Stimulated activated memory B cell treated with anti-CD40 and anti-IgM and Interleukin-4, amounts not matched to agents 10 μg/mL and 1 μg/mL and 100 μg/mL, for 72 hours (primary cell): ENCODE data around the gene BTNL8.

ENCODE experiments used
- ATAC-seq: fragments of 150-1000 bp; cut with Tn5 transposase; 2 replicates; pipeline ENCODE4 v1.10.0; 2021
- H3K27ac Mint-ChIP-seq: one replicate; pipeline ENCODE4 v1.8.0; 2022; ENCODE audit warnings: mild to moderate bottlenecking, mixed read lengths
- H3K27me3 Mint-ChIP-seq: one replicate; pipeline ENCODE4 v1.8.0; 2022; ENCODE audit warnings: mixed read lengths
- H3K36me3 Mint-ChIP-seq: one replicate; pipeline ENCODE4 v1.8.0; 2022; ENCODE audit warnings: mixed read lengths
- H3K4me1 Mint-ChIP-seq: one replicate; pipeline ENCODE4 v1.8.0; 2022; ENCODE audit warnings: mixed read lengths
- H3K4me3 Mint-ChIP-seq: one replicate; pipeline ENCODE4 v1.8.0; 2022; ENCODE audit warnings: mild to moderate bottlenecking, moderate library complexity, mixed read lengths
- H3K9me3 Mint-ChIP-seq: one replicate; pipeline ENCODE4 v1.8.0; 2022; ENCODE audit warnings: mixed read lengths

The BTNL8 gene

DNA sequence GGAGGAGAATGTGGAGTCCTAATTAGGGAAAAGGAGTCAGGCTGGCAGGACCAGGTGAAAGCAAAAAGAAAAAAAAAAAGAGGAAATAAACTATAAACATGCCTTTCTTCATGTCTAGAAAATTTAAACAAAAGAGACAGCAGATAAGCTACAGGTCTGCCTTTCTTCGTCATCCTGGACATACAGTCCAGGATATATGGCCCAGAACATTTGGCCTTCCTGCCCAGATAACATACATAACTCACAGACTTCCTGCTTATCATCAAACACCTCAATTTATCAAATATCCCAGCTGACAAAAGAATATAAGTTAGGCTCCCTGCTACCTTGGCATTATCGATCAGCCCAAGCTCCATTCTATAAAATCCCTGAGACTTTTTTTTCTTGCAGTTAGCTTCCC lies 11.2 kb downstream of the BTNL8 start:
- Mint-ChIP-seq H3K27ac (no peak overlapping the region), H3K4me3 (no peak overlapping the region), H3K36me3 (no peaks in the 10 kb centered on the region), H3K27me3 (peaks cover 39% of the 10 kb centered on the region), H3K4me1 (no peaks in the 10 kb centered on the region), H3K9me3 (no peaks in the 10 kb centered on the region)
- ATAC-seq, result no peak

- H3K9me3 Mint-ChIP-seq, result no peaks in the 10 kb centered on the region
- ATAC-seq, result no peak
- H3K4me1 Mint-ChIP-seq, result no peaks in the 10 kb centered on the region
- H3K27me3 Mint-ChIP-seq, result peaks cover 39% of the 10 kb centered on the region
- no peak overlapping the region for H3K27ac Mint-ChIP-seq
- H3K4me3 Mint-ChIP-seq, result no peak overlapping the region
- H3K36me3 Mint-ChIP-seq, result no peaks in the 10 kb centered on the region
Observed at GRCh38 chr5:180910735-180911134, 11.8 kb downstream of the BTNL8 start.

- no peak for ATAC-seq
- H3K36me3 Mint-ChIP-seq, result no peaks in the 10 kb centered on the region
- H3K4me1 Mint-ChIP-seq, result no peaks in the 10 kb centered on the region
- no peaks in the 10 kb centered on the region for H3K9me3 Mint-ChIP-seq
- H3K27me3 Mint-ChIP-seq, result peaks cover 22% of the 10 kb centered on the region
- no peak overlapping the region for H3K4me3 Mint-ChIP-seq
- H3K27ac Mint-ChIP-seq, result no peak overlapping the region
Observed at GRCh38 chr5:180914646-180915045, 15.7 kb downstream of the BTNL8 start.

DNA sequence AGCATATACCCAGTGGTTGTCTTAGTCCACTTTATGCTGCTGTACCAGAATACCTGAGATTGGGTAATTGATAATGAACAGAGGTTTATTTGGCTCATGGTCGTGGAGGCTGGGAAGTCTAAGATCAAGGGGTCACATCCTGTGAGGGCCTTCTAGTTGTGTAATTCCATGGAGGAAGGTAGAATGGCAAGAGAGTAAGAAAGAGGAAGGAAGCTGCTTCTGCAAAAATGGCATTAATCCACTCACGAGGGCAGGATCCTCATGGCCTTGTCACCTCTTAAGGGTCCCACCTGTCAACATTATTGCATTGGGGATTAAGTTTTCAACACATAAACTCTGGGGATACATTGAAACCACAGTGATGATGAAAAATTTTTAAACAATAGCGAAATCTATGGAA lies 17.0 kb downstream of the BTNL8 start:
- no peaks in the 10 kb centered on the region for H3K9me3 Mint-ChIP-seq
- H3K27ac Mint-ChIP-seq, result no peak overlapping the region
- no peaks in the 10 kb centered on the region for H3K4me1 Mint-ChIP-seq
- peaks cover 9% of the 10 kb centered on the region for H3K27me3 Mint-ChIP-seq
- no peak for ATAC-seq
- no peaks in the 10 kb centered on the region for H3K36me3 Mint-ChIP-seq
- H3K4me3 Mint-ChIP-seq, result no peak overlapping the region

DNA sequence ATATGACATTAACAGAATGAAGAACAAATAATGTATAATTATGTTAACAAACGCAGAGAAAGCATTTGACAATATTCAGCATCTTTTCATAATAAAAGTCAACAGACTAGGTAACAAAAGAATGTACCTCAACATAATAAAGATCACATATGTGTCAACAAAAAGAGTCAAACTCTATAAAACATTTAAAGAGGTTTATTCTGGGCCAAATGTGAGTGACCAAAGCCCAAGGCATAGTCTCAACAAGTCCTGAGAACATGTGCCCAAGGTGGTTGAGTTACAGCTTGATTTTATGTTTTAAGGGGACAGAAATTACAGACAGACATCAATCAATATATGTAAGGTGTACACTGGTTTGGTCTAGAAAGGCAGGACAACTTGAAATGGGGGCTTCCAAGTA lies 19.4 kb downstream of the BTNL8 start:
- no peak overlapping the region for H3K4me3 Mint-ChIP-seq
- ATAC-seq, result no peak
- H3K27ac Mint-ChIP-seq, result no peak overlapping the region
- no peaks in the 10 kb centered on the region for H3K27me3 Mint-ChIP-seq
- no peaks in the 10 kb centered on the region for H3K4me1 Mint-ChIP-seq
- no peaks in the 10 kb centered on the region for H3K36me3 Mint-ChIP-seq
- peaks cover 10% of the 10 kb centered on the region for H3K9me3 Mint-ChIP-seq

GRCh38 chr5:180920710-180921109 lies 21.8 kb downstream of the BTNL8 start:
- no peak overlapping the region for H3K27ac Mint-ChIP-seq
- no peaks in the 10 kb centered on the region for H3K36me3 Mint-ChIP-seq
- H3K4me3 Mint-ChIP-seq, result no peak overlapping the region
- ATAC-seq, result no peak
- peaks cover 17% of the 10 kb centered on the region for H3K27me3 Mint-ChIP-seq
- H3K9me3 Mint-ChIP-seq, result peaks cover 17% of the 10 kb centered on the region
- H3K4me1 Mint-ChIP-seq, result no peaks in the 10 kb centered on the region

GRCh38 chr5:180922932-180923331 lies 24.0 kb downstream of the BTNL8 start:
- Mint-ChIP-seq H3K4me3 (no peak overlapping the region), H3K36me3 (no peaks in the 10 kb centered on the region), H3K27ac (no peak overlapping the region), H3K27me3 (peaks cover 26% of the 10 kb centered on the region), H3K4me1 (no peaks in the 10 kb centered on the region), H3K9me3 (peaks cover 17% of the 10 kb centered on the region)
- ATAC-seq, result no peak

- H3K4me1 Mint-ChIP-seq, result no peaks in the 10 kb centered on the region
- peaks cover 57% of the 10 kb centered on the region for H3K27me3 Mint-ChIP-seq
- H3K27ac Mint-ChIP-seq, result no peak overlapping the region
- H3K4me3 Mint-ChIP-seq, result no peak overlapping the region
- ATAC-seq, result no peak
- peaks cover 17% of the 10 kb centered on the region for H3K9me3 Mint-ChIP-seq
- H3K36me3 Mint-ChIP-seq, result peaks cover 3% of the 10 kb centered on the region
Observed at GRCh38 chr5:180932660-180933059, 33.7 kb downstream of the BTNL8 start.

DNA sequence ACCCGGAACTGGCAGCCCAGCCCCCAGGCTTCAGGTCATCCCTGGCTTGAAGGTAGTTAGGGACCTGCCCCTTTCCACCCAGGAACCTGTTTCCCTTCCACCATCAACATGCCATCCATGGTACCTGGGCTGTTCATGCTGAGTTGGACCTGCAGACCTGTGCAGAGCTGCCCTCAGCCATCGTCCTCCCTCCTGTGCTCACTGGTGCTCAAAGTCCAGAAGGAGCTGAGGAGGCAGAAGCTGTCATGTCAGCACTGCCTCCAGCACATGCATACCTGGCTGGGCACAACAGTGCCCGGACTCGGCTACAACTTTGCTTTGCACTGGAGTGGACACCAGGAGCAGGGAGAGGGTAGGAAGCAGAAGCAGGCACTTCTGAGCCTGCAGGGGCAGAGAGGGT lies 36.2 kb downstream of the BTNL8 start:
- H3K27me3 Mint-ChIP-seq, result peaks cover 55% of the 10 kb centered on the region
- no peak overlapping the region for H3K4me3 Mint-ChIP-seq
- H3K9me3 Mint-ChIP-seq, result peaks cover 31% of the 10 kb centered on the region
- no peak overlapping the region for H3K27ac Mint-ChIP-seq
- peaks cover 14% of the 10 kb centered on the region for H3K36me3 Mint-ChIP-seq
- ATAC-seq, result no peak
- no peaks in the 10 kb centered on the region for H3K4me1 Mint-ChIP-seq

DNA sequence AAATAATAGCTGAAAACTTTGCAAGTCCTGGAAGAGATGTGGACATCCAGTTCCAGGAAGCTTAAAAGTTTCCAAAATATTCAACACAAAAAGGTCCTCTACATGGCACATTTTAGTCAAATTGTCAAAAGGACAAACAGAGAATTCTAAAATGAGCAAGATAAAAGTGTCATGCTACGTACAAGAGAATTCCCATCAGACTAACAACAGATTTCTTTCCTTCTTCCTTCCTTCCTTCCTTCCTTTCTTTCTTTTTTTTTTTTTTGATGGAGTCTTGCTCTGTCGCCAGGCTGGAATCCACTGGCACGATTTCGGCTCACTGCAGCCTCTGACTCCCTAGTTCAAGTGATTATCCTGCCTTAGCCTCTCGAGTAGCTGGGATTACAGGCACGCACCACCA lies 39.3 kb downstream of the BTNL8 start:
- no peak for ATAC-seq
- no peak overlapping the region for H3K27ac Mint-ChIP-seq
- H3K27me3 Mint-ChIP-seq, result peaks cover 71% of the 10 kb centered on the region
- H3K9me3 Mint-ChIP-seq, result peaks cover 22% of the 10 kb centered on the region
- peaks cover 14% of the 10 kb centered on the region for H3K36me3 Mint-ChIP-seq
- no peak overlapping the region for H3K4me3 Mint-ChIP-seq
- no peaks in the 10 kb centered on the region for H3K4me1 Mint-ChIP-seq

DNA sequence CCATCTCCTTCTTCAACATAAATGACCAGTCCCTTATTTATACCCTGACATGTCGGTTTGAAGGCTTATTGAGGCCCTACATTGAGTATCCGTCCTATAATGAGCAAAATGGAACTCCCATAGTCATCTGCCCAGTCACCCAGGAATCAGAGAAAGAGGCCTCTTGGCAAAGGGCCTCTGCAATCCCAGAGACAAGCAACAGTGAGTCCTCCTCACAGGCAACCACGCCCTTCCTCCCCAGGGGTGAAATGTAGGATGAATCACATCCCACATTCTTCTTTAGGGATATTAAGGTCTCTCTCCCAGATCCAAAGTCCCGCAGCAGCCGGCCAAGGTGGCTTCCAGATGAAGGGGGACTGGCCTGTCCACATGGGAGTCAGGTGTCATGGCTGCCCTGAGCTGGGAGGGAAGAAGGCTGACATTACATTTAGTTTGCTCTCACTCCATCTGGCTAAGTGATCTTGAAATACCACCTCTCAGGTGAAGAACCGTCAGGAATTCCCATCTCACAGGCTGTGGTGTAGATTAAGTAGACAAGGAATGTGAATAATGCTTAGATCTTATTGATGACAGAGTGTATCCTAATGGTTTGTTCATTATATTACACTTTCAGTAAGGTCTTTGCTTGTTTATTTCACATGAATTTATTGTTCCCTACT lies 51.5 kb downstream of the BTNL8 start:
- Mint-ChIP-seq H3K4me3 (no peak overlapping the region), H3K9me3 (no peaks in the 10 kb centered on the region), H3K27me3 (no peaks in the 10 kb centered on the region)

DNA sequence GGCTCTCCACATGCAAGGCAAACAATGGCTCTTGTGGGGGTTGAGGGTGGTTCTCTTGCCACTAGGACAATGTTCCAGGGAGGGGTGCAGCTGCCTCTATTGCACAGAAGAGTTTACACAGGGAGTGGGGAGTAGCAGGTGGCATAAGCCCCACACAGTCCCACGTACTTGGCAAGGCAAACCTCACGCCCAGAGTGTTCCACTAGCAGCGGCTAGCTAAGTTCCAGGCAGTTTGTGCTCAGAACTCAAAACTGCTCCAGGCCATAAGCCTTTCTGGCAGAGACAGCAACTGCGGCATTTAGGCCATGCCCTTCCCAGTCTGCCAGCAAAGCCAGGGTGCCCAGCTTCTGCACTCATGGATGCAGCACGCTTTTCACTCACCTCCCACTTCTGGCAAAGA lies 60.7 kb downstream of the BTNL8 start:
- no peak for ATAC-seq
- H3K4me3 Mint-ChIP-seq, result no peak overlapping the region
- H3K36me3 Mint-ChIP-seq, result no peaks in the 10 kb centered on the region
- no peak overlapping the region for H3K27ac Mint-ChIP-seq
- H3K27me3 Mint-ChIP-seq, result peaks cover 20% of the 10 kb centered on the region
- H3K9me3 Mint-ChIP-seq, result peaks cover 3% of the 10 kb centered on the region
- no peaks in the 10 kb centered on the region for H3K4me1 Mint-ChIP-seq

More for the DNA sequence above, 51.5 kb downstream of the BTNL8 start:
- Mint-ChIP-seq H3K4me1 (no peaks in the 10 kb centered on the region), H3K36me3 (no peaks in the 10 kb centered on the region), H3K27ac (no peak overlapping the region)
- ATAC-seq, result no peak

DNA sequence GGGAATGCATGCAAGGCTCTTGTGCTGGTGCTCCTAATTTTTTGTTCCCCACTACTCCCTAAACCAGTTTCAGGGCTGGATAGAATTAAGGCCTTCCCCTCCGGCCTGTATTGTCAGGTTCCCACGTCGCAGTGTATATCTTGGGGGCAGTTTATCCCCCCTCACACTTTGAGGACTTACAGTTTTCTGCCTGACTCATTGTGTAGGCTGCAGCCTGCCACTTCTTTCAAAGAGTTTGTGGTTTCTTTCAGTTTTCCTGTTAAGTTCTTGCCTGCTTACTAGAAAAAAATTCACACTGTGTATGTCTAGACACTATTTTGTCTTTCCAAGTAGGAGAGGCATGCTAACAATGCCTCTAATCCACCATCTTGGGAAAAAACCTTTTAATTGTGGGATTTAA lies 61.2 kb downstream of the BTNL8 start:
- Mint-ChIP-seq H3K36me3 (no peaks in the 10 kb centered on the region), H3K4me3 (no peak overlapping the region), H3K9me3 (peaks cover 3% of the 10 kb centered on the region), H3K27me3 (peaks cover 20% of the 10 kb centered on the region), H3K4me1 (no peaks in the 10 kb centered on the region), H3K27ac (no peak overlapping the region)
- no peak for ATAC-seq

- Mint-ChIP-seq H3K9me3 (no peaks in the 10 kb centered on the region), H3K4me3 (no peak overlapping the region), H3K27me3 (no peaks in the 10 kb centered on the region), H3K4me1 (no peaks in the 10 kb centered on the region), H3K36me3 (no peaks in the 10 kb centered on the region), H3K27ac (no peak overlapping the region)
- ATAC-seq, result no peak
Observed at GRCh38 chr5:180969406-180969805, 70.4 kb downstream of the BTNL8 start.

DNA sequence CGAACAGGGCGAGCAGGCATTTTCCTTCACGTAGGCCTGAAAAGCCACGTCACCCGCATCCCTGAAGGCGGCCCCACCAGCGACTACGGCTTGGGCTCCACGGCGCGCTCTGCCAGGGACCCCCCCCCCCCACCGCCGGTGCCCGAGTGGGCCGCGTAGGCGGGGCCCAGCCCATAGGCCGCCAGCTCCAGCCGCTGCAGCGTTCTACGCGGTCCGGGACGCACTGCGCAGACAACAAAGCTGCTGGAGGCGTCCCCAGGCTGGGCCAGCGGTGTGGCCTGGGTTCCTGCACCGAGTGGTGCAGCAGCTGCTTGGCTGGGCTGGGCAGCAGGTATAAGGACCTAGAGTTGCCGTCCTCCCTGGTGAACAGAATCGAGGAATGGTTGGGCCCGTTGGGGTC lies 71.4 kb downstream of the BTNL8 start:
- ATAC-seq, result no peak
- no peaks in the 10 kb centered on the region for H3K36me3 Mint-ChIP-seq
- no peaks in the 10 kb centered on the region for H3K27me3 Mint-ChIP-seq
- H3K27ac Mint-ChIP-seq, result no peak overlapping the region
- no peak overlapping the region for H3K4me3 Mint-ChIP-seq
- peaks cover 6% of the 10 kb centered on the region for H3K4me1 Mint-ChIP-seq
- H3K9me3 Mint-ChIP-seq, result no peaks in the 10 kb centered on the region

DNA sequence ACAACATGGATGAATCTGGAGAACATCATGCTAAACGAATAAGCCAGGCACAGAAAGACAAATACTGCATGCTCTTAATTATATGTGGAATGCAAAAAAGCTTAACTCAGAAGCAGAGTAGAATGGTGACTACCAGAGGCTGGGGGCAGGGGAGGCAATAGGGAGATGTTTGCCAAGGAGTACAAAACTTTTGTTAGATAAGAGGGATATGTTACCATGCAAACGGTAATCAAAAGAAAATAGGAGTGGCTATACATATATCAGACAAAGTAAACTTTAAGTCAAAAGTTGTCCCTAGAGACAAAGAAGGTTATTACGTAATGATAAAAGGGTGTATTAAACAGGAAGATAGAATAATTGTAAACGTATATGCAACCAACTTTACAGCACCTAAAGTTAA lies 71.9 kb downstream of the BTNL8 start:
- H3K4me3 Mint-ChIP-seq, result no peak overlapping the region
- no peak for ATAC-seq
- no peaks in the 10 kb centered on the region for H3K36me3 Mint-ChIP-seq
- no peaks in the 10 kb centered on the region for H3K9me3 Mint-ChIP-seq
- H3K27me3 Mint-ChIP-seq, result no peaks in the 10 kb centered on the region
- no peak overlapping the region for H3K27ac Mint-ChIP-seq
- peaks cover 11% of the 10 kb centered on the region for H3K4me1 Mint-ChIP-seq
